H9 (cell line): ENCODE results near the gene RMND5A. TPM values are rescaled to one million over a fixed set of nuclear protein-coding genes. Genes with fewer than 3 reads are reported as not detected.
"Not testable (repeated sequence)": the region's sequence is repeated elsewhere in the genome, so short reads cannot be mapped to it uniquely, and the experiment has no call there.

Source experiments
- DNase-seq: peaks from one replicate; pipeline ENCODE4 v3.0.0-alpha.2; 2017
- H2AFZ ChIP-seq: one replicate; pipeline ENCODE4 v1.6.1; 2013; ENCODE audit warnings: mild to moderate bottlenecking, low read length, control low read depth, moderate library complexity
- H2AK5ac ChIP-seq: 2 replicates; pipeline ENCODE4 v1.6.1; 2013; ENCODE audit warnings: low read length, control low read depth, mixed read lengths; ENCODE audit not compliant: insufficient read length
- H2BK120ac ChIP-seq: one replicate; pipeline ENCODE4 v1.6.1; 2013; ENCODE audit warnings: low read depth, mild to moderate bottlenecking, low read length, control low read depth, inconsistent platforms; ENCODE audit not compliant: poor library complexity, severe bottlenecking
- H2BK12ac ChIP-seq: 2 replicates; pipeline ENCODE4 v1.6.1; 2013; ENCODE audit warnings: low read length, control low read depth, mixed read lengths, low read depth; ENCODE audit not compliant: insufficient read length
- H2BK15ac ChIP-seq: 2 replicates; pipeline ENCODE4 v1.6.1; 2013; ENCODE audit warnings: low read depth, low read length, control low read depth
- H2BK20ac ChIP-seq: one replicate; pipeline ENCODE4 v1.6.1; 2013; ENCODE audit warnings: low read depth, mild to moderate bottlenecking, low read length, control low read depth, inconsistent platforms; ENCODE audit not compliant: poor library complexity, severe bottlenecking
- H2BK5ac ChIP-seq: 2 replicates; pipeline ENCODE4 v1.6.1; 2013; ENCODE audit warnings: low read length, control low read depth, mixed read lengths; ENCODE audit not compliant: insufficient read length
- H3K14ac ChIP-seq: 2 replicates; pipeline ENCODE4 v1.6.1; 2013; ENCODE audit warnings: low read length, control low read depth; ENCODE audit not compliant: insufficient read depth
- H3K18ac ChIP-seq: 2 replicates; pipeline ENCODE4 v1.6.1; 2013; ENCODE audit warnings: low read depth, mild to moderate bottlenecking, mixed read lengths, low read length, control low read depth; ENCODE audit not compliant: insufficient read length
- H3K23ac ChIP-seq: 2 replicates; pipeline ENCODE4 v1.6.1; 2013; ENCODE audit warnings: low read length, control low read depth, mixed read lengths, low read depth; ENCODE audit not compliant: insufficient read length
- H3K23me2 ChIP-seq: 2 replicates; pipeline ENCODE4 v1.6.1; 2013; ENCODE audit warnings: low read depth, mild to moderate bottlenecking, mixed read lengths, low read length, control low read depth; ENCODE audit not compliant: insufficient read length, poor library complexity, severe bottlenecking
- H3K27ac ChIP-seq: 2 replicates; pipeline ENCODE4 v1.5.1; 2013; ENCODE audit warnings: low read length, control low read depth, mixed read lengths, low read depth; ENCODE audit not compliant: insufficient read length
- H3K27me3 ChIP-seq: 2 replicates; pipeline ENCODE4 v1.6.1; 2013; ENCODE audit warnings: low read length, control low read depth, inconsistent platforms; ENCODE audit not compliant: insufficient read depth
- H3K4ac ChIP-seq: 2 replicates; pipeline ENCODE4 v1.6.1; 2013; ENCODE audit warnings: low read depth, mild to moderate bottlenecking, control low read depth, inconsistent platforms, low read length, moderate library complexity
- H3K4me1 ChIP-seq: 2 replicates; pipeline ENCODE4 v1.6.1; 2013; ENCODE audit warnings: low read length, control low read depth, inconsistent platforms; ENCODE audit not compliant: insufficient read depth
- H3K4me2 ChIP-seq: 2 replicates; pipeline ENCODE4 v1.6.1; 2013; ENCODE audit warnings: low read length, control low read depth, mixed read lengths; ENCODE audit not compliant: insufficient read length, insufficient read depth
- H3K56ac ChIP-seq: 2 replicates; pipeline ENCODE4 v1.6.1; 2013; ENCODE audit warnings: low read depth, mild to moderate bottlenecking, mixed read lengths, low read length, control low read depth; ENCODE audit not compliant: insufficient read length
- H3K79me1 ChIP-seq: 2 replicates; pipeline ENCODE4 v1.6.1; 2013; ENCODE audit warnings: low read depth, mild to moderate bottlenecking, moderate library complexity, low read length, control low read depth, inconsistent platforms; ENCODE audit not compliant: insufficient read depth, poor library complexity, severe bottlenecking
- H3K79me2 ChIP-seq: 2 replicates; pipeline ENCODE4 v1.6.1; 2013; ENCODE audit warnings: low read length, control low read depth, inconsistent platforms; ENCODE audit not compliant: insufficient read depth
- H3K9ac ChIP-seq: 2 replicates; pipeline ENCODE4 v1.6.1; 2013; ENCODE audit warnings: low read length, control low read depth, mixed read lengths; ENCODE audit not compliant: insufficient read length; ENCODE audit errors: extremely low read depth
- H3K9me3 ChIP-seq: one replicate; pipeline ENCODE4 v1.6.1; 2013; ENCODE audit warnings: low read depth, low read length, inconsistent platforms; ENCODE audit not compliant: control insufficient read depth
- H3T11ph ChIP-seq: one replicate; pipeline ENCODE4 v1.6.1; 2013; ENCODE audit warnings: mild to moderate bottlenecking, low read length, control low read depth, inconsistent platforms
- H4K20me1 ChIP-seq: one replicate; pipeline ENCODE4 v1.6.1; 2013; ENCODE audit not compliant: control insufficient read depth, insufficient read length, insufficient read depth
- H4K5ac ChIP-seq: 2 replicates; pipeline ENCODE4 v1.6.1; 2013; ENCODE audit warnings: low read depth, mild to moderate bottlenecking, mixed read lengths, low read length, control low read depth; ENCODE audit not compliant: insufficient read length
- H4K8ac ChIP-seq: replicated peaks from 2 replicates; pipeline ENCODE4 v1.6.1; 2013; ENCODE audit warnings: low read length, control low read depth, mixed read lengths, low read depth; ENCODE audit not compliant: insufficient read length
- H4K91ac ChIP-seq: 2 replicates; pipeline ENCODE4 v1.6.1; 2013; ENCODE audit warnings: low read depth, mild to moderate bottlenecking, moderate library complexity, mixed read lengths, low read length, control low read depth; ENCODE audit not compliant: insufficient read length
- H3K27ac Mint-ChIP-seq, 3 experiments: 2 replicates in 2 of 3; 3 replicates in 1 of 3; pipeline ENCODE4 v1.8.0; 2020 to 2021; ENCODE audit warnings: mixed read lengths in 3 of 3, mild to moderate bottlenecking in 1 of 3, moderate library complexity in 1 of 3
- H3K27me3 Mint-ChIP-seq: 2 replicates; pipeline ENCODE4 v1.8.0; 2021; ENCODE audit warnings: low read depth, mild to moderate bottlenecking, moderate library complexity, mixed read lengths
- H3K36me3 Mint-ChIP-seq, 3 experiments: 2 replicates in 2 of 3; 3 replicates in 1 of 3; pipeline ENCODE4 v1.8.0; 2020 to 2021; ENCODE audit warnings: low read depth in 3 of 3, mixed read lengths in 3 of 3; ENCODE audit not compliant: insufficient read depth in 1 of 3
- H3K4me1 Mint-ChIP-seq, 2 experiments: 2 replicates each; pipeline ENCODE4 v1.8.0; 2020; ENCODE audit warnings: mixed read lengths in 2 of 2
- H3K4me3 Mint-ChIP-seq, 2 experiments: 2 replicates in 1 of 2; 3 replicates in 1 of 2; pipeline ENCODE4 v1.8.0; 2020 to 2021; ENCODE audit warnings: mild to moderate bottlenecking in 2 of 2, mixed read lengths in 2 of 2, moderate library complexity in 1 of 2
- H3K9me3 Mint-ChIP-seq, 2 experiments: 2 replicates in 1 of 2; 3 replicates in 1 of 2; pipeline ENCODE4 v1.8.0; 2020; ENCODE audit warnings: mild to moderate bottlenecking in 2 of 2, mixed read lengths in 2 of 2, moderate library complexity in 1 of 2
- WGBS: extraction: QIAGEN DNeasy Blood & Tissue Kit; methylation state at CpG from one replicate; pipeline ENCODE4 v1.1.7; 2013; ENCODE audit warnings: missing lambda C conversion rate, low lambda C conversion rate, mixed read lengths; ENCODE audit not compliant: insufficient read length; ENCODE audit errors: extremely low coverage; 5-methylcytosine and 5-hydroxymethylcytosine counted together
- long read RNA-seq: library from polyadenylated mRNA; unstranded; transcript quantifications from one replicate; pipeline ENCODE4 v2.0.0, GENCODE V29; 2020
- total RNA-seq: library from RNA; stranded (reverse); gene quantifications from 2 replicates; pipeline ENCODE4 v1.2.1, GENCODE V29; 2021

Gene RMND5A, protein sequence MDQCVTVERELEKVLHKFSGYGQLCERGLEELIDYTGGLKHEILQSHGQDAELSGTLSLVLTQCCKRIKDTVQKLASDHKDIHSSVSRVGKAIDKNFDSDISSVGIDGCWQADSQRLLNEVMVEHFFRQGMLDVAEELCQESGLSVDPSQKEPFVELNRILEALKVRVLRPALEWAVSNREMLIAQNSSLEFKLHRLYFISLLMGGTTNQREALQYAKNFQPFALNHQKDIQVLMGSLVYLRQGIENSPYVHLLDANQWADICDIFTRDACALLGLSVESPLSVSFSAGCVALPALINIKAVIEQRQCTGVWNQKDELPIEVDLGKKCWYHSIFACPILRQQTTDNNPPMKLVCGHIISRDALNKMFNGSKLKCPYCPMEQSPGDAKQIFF
- 48.8 and 51.5 TPM in 2 replicates for total RNA-seq
- long read RNA-seq, full-length matches to known transcripts = 1 of 31 reads
- long read RNA-seq, partial matches to known transcripts = 3 of 31 reads
- long read RNA-seq, other reads (novel, unspliced or antisense) = 27 of 31 reads

- DNase-seq = peak; percentile 79
- H4K91ac ChIP-seq, H3K27me3 ChIP-seq, H3K9me3 ChIP-seq, H3T11ph ChIP-seq, H3K23me2 ChIP-seq, H2AFZ ChIP-seq, H2BK5ac ChIP-seq, H3K27me3 Mint-ChIP-seq, H3K79me1 ChIP-seq, H2BK120ac ChIP-seq, H3K4me1 ChIP-seq, H4K8ac ChIP-seq, H3K36me3 Mint-ChIP-seq, H3K23ac ChIP-seq, H3K79me2 ChIP-seq, H2BK15ac ChIP-seq, H4K5ac ChIP-seq, H3K56ac ChIP-seq, H2BK20ac ChIP-seq, H3K18ac ChIP-seq, H3K4me1 Mint-ChIP-seq, H3K27ac ChIP-seq, H3K9me3 Mint-ChIP-seq, H2BK12ac ChIP-seq, H3K4ac ChIP-seq, H2AK5ac ChIP-seq, H4K20me1 ChIP-seq: not testable (repeated sequence)
- peak within 1 kb of the TSS; percentile 75 to 84 for H3K4me3 Mint-ChIP-seq
- H3K27ac Mint-ChIP-seq = peak within 1 kb of the TSS in 2 of 3 experiments; percentile 35 to 82; a peak in 2 of 7 replicates
- Histone ChIP-seq H3K14ac (peak within 1 kb of the TSS; percentile 82), H3K9ac (peak within 1 kb of the TSS; percentile 65), H3K4me2 (peak within 1 kb of the TSS; percentile 64)
- no CpG with 5 or more reads among the region's 95 CpGs for WGBS
Measured at GRCh38 chr2:86719637-86720539, at the start of gene RMND5A. Gene RMND5A, plus strand, starts transcription at chr2:86720291. Its CDS starts 377 bp downstream, at chr2:86720668.
